Activated B cell treated with CpG ODN at 0.5 μM for 24 hours (primary cell): ENCODE results near the gene ZNF502. TPM values are rescaled to one million over a fixed set of nuclear protein-coding genes. Genes with fewer than 3 reads are reported as not detected.
A peak's percentile ranks its signal among the peaks of the same experiment; 100 is the strongest.

Experiments
- ATAC-seq: fragments of 200-7000 bp; cut with Tn5 transposase; one replicate; pipeline ENCODE4 v1.10.0; 2021; ENCODE audit warnings: low read depth, mild to moderate bottlenecking, moderate library complexity
- CTCF ChIA-PET: fragments of 350-600 bp; sonication (Branson Sonifier 250); formaldehyde crosslinking; loops from one replicate; lab custom pipeline; 2021; ENCODE audit warnings: antibody characterized with exemption; lab: Charles Lee
- POLR2A ChIA-PET: fragments of 350-600 bp; sonication (Branson Sonifier 250); formaldehyde crosslinking; loops from one replicate; lab custom pipeline; 2021; ENCODE audit warnings: antibody characterized with exemption; lab: Charles Lee
- DNase-seq: peaks from one replicate; pipeline ENCODE4 v3.0.0; 2022
- H3K27ac Mint-ChIP-seq: one replicate; pipeline ENCODE4 v1.8.0; 2020; ENCODE audit warnings: mixed read lengths
- H3K27me3 Mint-ChIP-seq: one replicate; pipeline ENCODE4 v1.8.0; 2021; ENCODE audit warnings: mixed read lengths
- H3K36me3 Mint-ChIP-seq: one replicate; pipeline ENCODE4 v1.8.0; 2021; ENCODE audit warnings: low read depth, mixed read lengths
- H3K4me1 Mint-ChIP-seq: one replicate; pipeline ENCODE4 v1.8.0; 2021; ENCODE audit warnings: mixed read lengths
- H3K4me3 Mint-ChIP-seq: one replicate; pipeline ENCODE4 v1.8.0; 2020; ENCODE audit warnings: mild to moderate bottlenecking, mixed read lengths
- H3K9me3 Mint-ChIP-seq: one replicate; pipeline ENCODE4 v1.8.0; 2020; ENCODE audit warnings: mixed read lengths
- CTCF ChIP-seq: fragments of 200-600 bp; IDR thresholded peaks from one replicate; pipeline ENCODE4 v1.8.0; 2022; ENCODE audit warnings: antibody characterized with exemption, mild to moderate bottlenecking
- intact Hi-C: fragments of 100-400 bp; cut with micrococcal nuclease; formaldehyde crosslinking; loops from one replicate; pipeline ENCODE4 v1.15.1; 2024
- total RNA-seq: library from RNA; stranded (reverse); gene quantifications from 2 replicates; pipeline ENCODE4 v1.2.3, GENCODE V29; 2022

The ZNF502 gene
- total RNA-seq, 1 donor from 2014 or later: 6.5 TPM

- Mint-ChIP-seq H3K4me1 (peaks cover 23% of the 10 kb centered on the region), H3K36me3 (peaks cover 24% of the 10 kb centered on the region), H3K9me3 (peaks cover 2% of the 10 kb centered on the region), H3K4me3 (peak overlapping the region; percentile 89), H3K27ac (peak overlapping the region; percentile 16), H3K27me3 (no peaks in the 10 kb centered on the region)
- CTCF ChIA-PET: no interaction called here
- intact Hi-C loops: loop anchor here (5.0 kb wide), 3 partner anchors 205 to 1475 kb away; partner anchors contain the start of genes SNRK, ZKSCAN7 and ZNF445
- ATAC-seq (no peak), DNase-seq (no peak)
- no peak for TF ChIP-seq CTCF
- POLR2A ChIA-PET: interaction anchor here (1.3 to 2.7 kb wide), 5 partner anchors 32 to 424 kb away, joined by 4 to 23 read pairs (median 14); partner anchors contain the start of genes EXOSC7, TCAIM, TMEM42 and ZDHHC3
Observed at GRCh38 chr3:44762170-44762677, 49.8 kb downstream of the ZNF502 start.

- Mint-ChIP-seq H3K4me3 (peak overlapping the region; percentile 89), H3K9me3 (no peaks in the 10 kb centered on the region), H3K27me3 (no peaks in the 10 kb centered on the region), H3K4me1 (peaks cover 19% of the 10 kb centered on the region), H3K27ac (no peak overlapping the region), H3K36me3 (peaks cover 19% of the 10 kb centered on the region)
- no peak for TF ChIP-seq CTCF
- ATAC-seq: no peak
- ChIA-PET POLR2A (interaction anchor here (1.8 to 2.0 kb wide), 2 partner anchors 50 to 425 kb away, joined by 9 to 14 read pairs; partner anchors contain the start of genes TCAIM and ZNF502), CTCF (no interaction called here)
- no peak for DNase-seq
- intact Hi-C loops: loop anchor here (5.0 kb wide), 3 partner anchors 205 to 1475 kb away; partner anchors contain the start of genes SNRK, ZKSCAN7 and ZNF445
Observed at GRCh38 chr3:44762690-44763089, 50.2 kb downstream of the ZNF502 start.

- TF ChIP-seq CTCF: no peak
- H3K27me3 Mint-ChIP-seq: no peaks in the 10 kb centered on the region
- intact Hi-C loops: loop anchor here (5.0 kb wide), 3 partner anchors 207 to 1477 kb away; partner anchors contain the start of genes SNRK, ZKSCAN7 and ZNF445
Observed at GRCh38 chr3:44764248-44764647, 51.8 kb downstream of the ZNF502 start.

GRCh38 chr3:44771424-44772098 is 59.1 kb downstream of the ZNF502 start:
- ChIA-PET POLR2A (no interaction called here), CTCF (no interaction called here)
- TF ChIP-seq CTCF: no peak
- Mint-ChIP-seq H3K27me3 (no peaks in the 10 kb centered on the region), H3K4me3 (no peak overlapping the region), H3K4me1 (no peaks in the 10 kb centered on the region), H3K27ac (no peak overlapping the region), H3K36me3 (peaks cover 14% of the 10 kb centered on the region), H3K9me3 (peaks cover 12% of the 10 kb centered on the region)
- intact Hi-C loops: no loop called here
- no peak for DNase-seq
- ATAC-seq: no peak

More at GRCh38 chr3:44764248-44764647, 51.8 kb downstream of the ZNF502 start:
- no peak overlapping the region for H3K27ac Mint-ChIP-seq
- H3K4me1 Mint-ChIP-seq: peaks cover 19% of the 10 kb centered on the region
- peaks cover 5% of the 10 kb centered on the region for H3K36me3 Mint-ChIP-seq
- ChIA-PET POLR2A (no interaction called here), CTCF (no interaction called here)
- ATAC-seq (no peak), DNase-seq (no peak)
- H3K4me3 Mint-ChIP-seq: no peak overlapping the region
- no peaks in the 10 kb centered on the region for H3K9me3 Mint-ChIP-seq

DNA sequence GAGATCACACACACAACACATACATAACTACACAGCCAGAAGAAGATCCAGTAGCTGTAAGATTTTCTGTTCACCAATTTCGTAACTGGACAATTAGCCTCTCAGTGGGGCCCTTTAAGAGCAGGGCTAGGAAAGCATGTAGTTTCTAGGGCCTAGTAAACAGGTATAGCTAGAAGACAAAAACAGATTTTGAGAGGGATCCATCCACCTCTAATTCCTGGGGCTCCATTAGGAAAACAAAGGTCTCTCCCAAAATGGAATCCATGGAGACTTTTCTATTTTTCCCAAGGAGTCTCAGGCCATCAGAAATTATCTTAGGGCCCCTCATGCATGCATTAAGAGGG is 59.6 kb downstream of the ZNF502 start:
- Mint-ChIP-seq H3K27me3 (no peaks in the 10 kb centered on the region), H3K36me3 (peaks cover 14% of the 10 kb centered on the region), H3K27ac (no peak overlapping the region), H3K4me1 (no peaks in the 10 kb centered on the region), H3K4me3 (no peak overlapping the region), H3K9me3 (peaks cover 12% of the 10 kb centered on the region)
- intact Hi-C loops: no loop called here
- no peak for ATAC-seq
- ChIA-PET CTCF (no interaction called here), POLR2A (no interaction called here)
- DNase-seq: no peak
- no peak for TF ChIP-seq CTCF
